ENCODE results near the gene UNC79. TPM values are rescaled to one million over a fixed set of nuclear protein-coding genes. Genes with fewer than 3 reads are reported as not detected.

Gene UNC79
- total and polyA plus RNA-seq, 7 experiments from 2014 or later, result 0.05 to 0.15 (median 0.08) TPM; not detected in 3

DNA sequence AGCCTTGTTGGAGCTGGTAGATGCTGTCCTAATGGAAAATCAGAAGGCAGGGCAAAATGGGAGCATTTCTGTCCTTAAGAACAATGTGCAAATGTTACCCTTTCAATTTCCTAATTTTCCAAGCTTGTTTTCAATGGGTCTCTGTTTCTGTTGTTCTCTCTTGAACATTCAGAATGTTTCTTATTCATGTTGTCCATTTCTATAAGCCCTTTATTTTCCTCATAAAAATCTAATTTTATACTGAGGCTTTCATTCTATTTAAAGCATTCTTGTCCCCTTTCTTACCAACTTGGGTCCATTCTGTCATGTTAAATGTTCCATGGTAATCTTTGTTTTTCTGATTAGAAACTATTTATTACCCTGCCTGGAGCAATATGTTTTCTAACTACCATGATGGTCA lies 232.6 kb downstream of the UNC79 start:
- no peak overlapping the region for H3K4me3 ChIP-seq (ENCODE audit: low read length)
- no peaks in the 10 kb centered on the region for H3K36me3 ChIP-seq (ENCODE audit: control insufficient read depth in 2 of 3, insufficient read depth in 3 of 3, low read length in 3 of 3)
- Mint-ChIP-seq H3K4me3 (no peak overlapping the region), H3K27me3 (peaks cover 5 to 52% (median 32%) of the 10 kb centered on the region in 5 donors), H3K36me3 (peaks cover 0 to 13% (median 0%) of the 10 kb centered on the region in 5 donors), H3K27ac (no peak overlapping the region), H3K9me3 (peaks cover 3 to 52% (median 21%) of the 10 kb centered on the region in 11 donors), H3K4me1 (no peaks in the 10 kb centered on the region)
- ChIA-PET CTCF (no interaction called here), POLR2A (no interaction called here)
- intact Hi-C loops (cut with micrococcal nuclease), result no loop called here
- no peaks in the 10 kb centered on the region for H3K27me3 ChIP-seq (ENCODE audit: control insufficient read depth in 2 of 2, insufficient read depth in 2 of 2, low read length in 2 of 2)
- H3K4me1 ChIP-seq (ENCODE audit: control insufficient read depth in 2 of 2, insufficient read depth in 2 of 2, low read length in 2 of 2), result no peaks in the 10 kb centered on the region
- DNase-seq (no peak), ATAC-seq (no peak)
- no peak overlapping the region for H3K27ac ChIP-seq (ENCODE audit: low read depth, low read length)
- peaks cover 0 to 14% (median 0%) of the 10 kb centered on the region in 3 experiments for H3K9me3 ChIP-seq (ENCODE audit: control insufficient read depth in 2 of 3, low read length in 3 of 3)

DNA sequence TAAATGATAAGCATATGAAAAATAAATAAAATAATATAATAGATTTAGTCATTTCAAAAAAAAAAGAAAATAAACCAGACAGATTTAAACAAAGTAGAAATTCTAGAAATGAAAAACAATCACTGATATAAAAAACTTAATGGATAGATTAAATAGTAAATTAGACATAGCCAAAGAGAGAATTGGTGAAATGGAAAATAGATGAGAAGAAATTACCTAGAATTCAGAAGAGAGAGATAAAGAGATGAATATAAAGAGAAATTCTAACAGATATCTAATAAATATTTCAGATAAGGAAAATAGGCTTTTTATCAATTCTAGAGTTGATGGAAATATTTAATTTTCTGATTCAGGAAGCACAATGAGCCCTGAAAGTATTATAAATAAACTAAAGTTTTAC lies 234.4 kb downstream of the UNC79 start:
- CTCF ChIA-PET, result no interaction called here
- no peaks in the 10 kb centered on the region for H3K4me1 Mint-ChIP-seq
- DNase-seq (no peak), ATAC-seq (no peak)
- peaks cover 3 to 52% (median 21%) of the 10 kb centered on the region in 11 donors for H3K9me3 Mint-ChIP-seq
- POLR2A ChIA-PET, result no interaction called here
- Histone ChIP-seq H3K27ac (ENCODE audit: low read depth, low read length) (no peak overlapping the region), H3K36me3 (ENCODE audit: control insufficient read depth in 2 of 3, insufficient read depth in 3 of 3, low read length in 3 of 3) (no peaks in the 10 kb centered on the region), H3K27me3 (ENCODE audit: control insufficient read depth in 2 of 2, insufficient read depth in 2 of 2, low read length in 2 of 2) (no peaks in the 10 kb centered on the region), H3K4me3 (ENCODE audit: low read length) (no peak overlapping the region), H3K9me3 (ENCODE audit: control insufficient read depth in 2 of 3, low read length in 3 of 3) (peaks cover 0 to 14% (median 0%) of the 10 kb centered on the region in 3 experiments), H3K4me1 (ENCODE audit: control insufficient read depth in 2 of 2, insufficient read depth in 2 of 2, low read length in 2 of 2) (no peaks in the 10 kb centered on the region)
- no peak overlapping the region for H3K27ac Mint-ChIP-seq
- peaks cover 3 to 39% (median 32%) of the 10 kb centered on the region in 5 donors for H3K27me3 Mint-ChIP-seq
- H3K36me3 Mint-ChIP-seq, result peaks cover 0 to 13% (median 0%) of the 10 kb centered on the region in 5 donors
- no peak overlapping the region for H3K4me3 Mint-ChIP-seq
- intact Hi-C loops (cut with micrococcal nuclease), result no loop called here

DNA sequence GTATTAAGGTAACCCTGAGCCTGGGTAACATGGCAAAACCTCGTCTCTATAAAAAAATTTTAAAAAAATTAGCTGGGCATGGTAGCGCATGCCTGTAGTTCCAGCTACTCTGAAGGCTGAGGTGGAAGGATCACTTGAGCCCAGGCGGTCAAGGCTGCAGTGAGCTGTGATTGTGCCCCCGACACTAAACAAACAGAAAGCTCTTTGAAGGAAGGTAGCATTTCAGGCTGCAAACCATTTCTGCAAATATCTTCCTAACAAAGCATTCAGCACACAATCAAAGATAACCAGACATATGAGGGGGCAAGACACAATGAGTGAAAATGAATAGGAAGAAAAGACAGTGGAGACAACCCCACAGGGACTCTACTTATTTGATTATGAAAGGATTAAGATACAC lies 238.9 kb downstream of the UNC79 start:
- H3K4me1 ChIP-seq (ENCODE audit: control insufficient read depth in 2 of 2, insufficient read depth in 2 of 2, low read length in 2 of 2), result no peaks in the 10 kb centered on the region
- no peaks in the 10 kb centered on the region for H3K36me3 ChIP-seq (ENCODE audit: control insufficient read depth in 2 of 3, insufficient read depth in 3 of 3, low read length in 3 of 3)
- H3K27me3 ChIP-seq (ENCODE audit: control insufficient read depth in 2 of 2, insufficient read depth in 2 of 2, low read length in 2 of 2), result no peaks in the 10 kb centered on the region
- peaks cover 2 to 35% (median 16%) of the 10 kb centered on the region in 11 donors for H3K9me3 Mint-ChIP-seq
- H3K27ac Mint-ChIP-seq, result no peak overlapping the region
- no peak overlapping the region for H3K27ac ChIP-seq (ENCODE audit: low read depth, low read length)
- H3K4me3 ChIP-seq (ENCODE audit: low read length), result no peak overlapping the region
- CTCF ChIA-PET, result no interaction called here
- POLR2A ChIA-PET, result no interaction called here
- H3K4me1 Mint-ChIP-seq, result peaks cover 0 to 2% (median 0%) of the 10 kb centered on the region in 7 donors
- intact Hi-C loops (cut with micrococcal nuclease), result no loop called here
- H3K27me3 Mint-ChIP-seq, result peaks cover 15 to 59% (median 41%) of the 10 kb centered on the region in 5 donors
- peaks cover 0 to 10% (median 0%) of the 10 kb centered on the region in 5 donors for H3K36me3 Mint-ChIP-seq
- ATAC-seq (no peak), DNase-seq (no peak)
- H3K4me3 Mint-ChIP-seq, result no peak overlapping the region
- H3K9me3 ChIP-seq (ENCODE audit: control insufficient read depth in 2 of 3, low read length in 3 of 3), result peaks cover 0 to 6% (median 0%) of the 10 kb centered on the region in 3 experiments

DNA sequence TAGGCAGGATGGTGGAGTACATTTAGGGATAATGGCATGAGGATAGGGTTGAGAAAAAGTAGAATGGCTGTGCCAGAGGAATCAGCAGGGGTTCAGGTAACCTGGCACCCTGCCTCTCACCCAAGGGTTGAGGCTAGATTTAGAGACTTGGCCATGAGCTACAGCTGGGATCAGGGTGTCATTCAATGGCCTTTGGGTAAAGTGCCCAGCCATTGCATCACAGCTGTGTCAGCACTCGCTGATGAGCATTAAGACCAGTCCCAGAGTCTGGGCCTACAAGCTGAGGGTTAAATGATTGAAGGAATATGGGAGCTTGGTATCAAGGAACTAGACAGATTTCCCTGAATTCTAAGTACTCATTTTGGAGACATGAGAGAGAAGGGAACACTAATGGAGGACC lies 243.6 kb downstream of the UNC79 start:
- Histone ChIP-seq H3K4me1 (ENCODE audit: control insufficient read depth in 2 of 2, insufficient read depth in 2 of 2, low read length in 2 of 2) (no peaks in the 10 kb centered on the region), H3K4me3 (ENCODE audit: low read length) (no peak overlapping the region), H3K36me3 (ENCODE audit: control insufficient read depth in 2 of 3, insufficient read depth in 3 of 3, low read length in 3 of 3) (no peaks in the 10 kb centered on the region), H3K27me3 (ENCODE audit: control insufficient read depth in 2 of 2, insufficient read depth in 2 of 2, low read length in 2 of 2) (no peaks in the 10 kb centered on the region), H3K27ac (ENCODE audit: low read depth, low read length) (no peak overlapping the region), H3K9me3 (ENCODE audit: control insufficient read depth in 2 of 3, low read length in 3 of 3) (no peaks in the 10 kb centered on the region)
- CTCF ChIA-PET, result no interaction called here
- Mint-ChIP-seq H3K27me3 (peaks cover 12 to 40% (median 31%) of the 10 kb centered on the region in 5 donors), H3K4me3 (no peak overlapping the region), H3K9me3 (peaks cover 0 to 1% (median 0%) of the 10 kb centered on the region in 11 donors), H3K36me3 (no peaks in the 10 kb centered on the region), H3K4me1 (peaks cover 0 to 2% (median 0%) of the 10 kb centered on the region in 7 donors), H3K27ac (no peak overlapping the region)
- POLR2A ChIA-PET, result no interaction called here
- intact Hi-C loops (cut with micrococcal nuclease), result no loop called here
- no peak for DNase-seq
- no peak for ATAC-seq

DNA sequence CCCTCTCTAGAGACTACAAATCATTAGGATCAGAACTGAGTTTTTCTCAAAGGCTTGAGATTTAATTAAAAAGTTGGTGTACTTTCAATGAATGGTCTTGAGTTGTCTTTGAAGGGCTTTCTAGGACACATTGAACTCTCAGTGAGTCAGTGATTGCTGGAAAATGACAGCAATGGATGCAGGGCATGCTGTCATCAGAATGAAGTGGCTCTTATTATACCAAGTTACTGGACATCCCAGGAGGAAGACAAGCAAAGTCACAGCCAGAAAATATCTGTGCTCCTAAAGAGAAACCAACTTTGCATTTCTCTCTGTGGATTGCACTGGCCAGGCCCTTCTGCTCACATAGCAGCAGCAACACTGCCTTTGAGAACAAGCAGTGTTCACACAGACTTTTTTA lies 244.9 kb downstream of the UNC79 start:
- no peak for DNase-seq
- H3K27me3 Mint-ChIP-seq, result peaks cover 12 to 34% (median 30%) of the 10 kb centered on the region in 5 donors
- Histone ChIP-seq H3K36me3 (ENCODE audit: control insufficient read depth in 2 of 3, insufficient read depth in 3 of 3, low read length in 3 of 3) (no peaks in the 10 kb centered on the region), H3K9me3 (ENCODE audit: control insufficient read depth in 2 of 3, low read length in 3 of 3) (no peaks in the 10 kb centered on the region), H3K27ac (ENCODE audit: low read depth, low read length) (no peak overlapping the region), H3K4me3 (ENCODE audit: low read length) (no peak overlapping the region), H3K4me1 (ENCODE audit: control insufficient read depth in 2 of 2, insufficient read depth in 2 of 2, low read length in 2 of 2) (no peaks in the 10 kb centered on the region), H3K27me3 (ENCODE audit: control insufficient read depth in 2 of 2, insufficient read depth in 2 of 2, low read length in 2 of 2) (no peaks in the 10 kb centered on the region)
- H3K27ac Mint-ChIP-seq, result no peak overlapping the region
- H3K4me3 Mint-ChIP-seq, result no peak overlapping the region
- ChIA-PET CTCF (interaction anchor here (0.7 kb wide), 1 partner anchor 24 kb away, joined by 4 read pairs; no protein-coding TSS in a partner anchor), POLR2A (no interaction called here)
- H3K4me1 Mint-ChIP-seq, result peaks cover 0 to 2% (median 0%) of the 10 kb centered on the region in 7 donors
- no peaks in the 10 kb centered on the region for H3K36me3 Mint-ChIP-seq
- intact Hi-C loops (cut with micrococcal nuclease), result no loop called here
- peaks cover 0 to 1% (median 0%) of the 10 kb centered on the region in 11 donors for H3K9me3 Mint-ChIP-seq
- no peak for ATAC-seq

DNA sequence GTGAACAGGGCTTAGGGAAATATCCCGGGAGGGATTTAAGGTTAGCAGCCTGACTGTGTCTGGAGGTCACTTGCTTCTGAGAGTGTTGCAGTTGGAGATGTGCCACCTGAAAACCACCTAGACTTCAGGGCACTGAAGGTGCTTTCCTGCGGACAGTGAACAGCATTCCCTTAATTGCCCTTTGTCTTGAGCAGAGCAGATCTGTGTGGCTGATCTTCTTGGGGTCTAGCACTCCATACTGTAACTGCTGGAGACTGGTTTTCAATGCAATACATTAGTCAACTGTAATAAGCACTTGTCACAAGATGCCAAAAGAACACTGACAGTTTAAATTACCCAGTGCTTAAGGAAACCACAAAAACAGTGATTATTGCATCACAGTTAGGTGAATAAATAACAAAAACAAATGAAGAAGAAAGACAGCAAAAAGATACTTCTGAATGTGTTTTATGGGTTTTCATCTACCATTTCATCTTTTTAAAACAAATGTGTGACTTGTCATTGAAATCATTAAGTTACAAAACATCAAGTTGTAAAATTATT lies 245.7 kb downstream of the UNC79 start:
- ChIA-PET POLR2A (no interaction called here), CTCF (no interaction called here)
- peaks cover 0 to 2% (median 0%) of the 10 kb centered on the region in 7 donors for H3K4me1 Mint-ChIP-seq
- H3K36me3 Mint-ChIP-seq, result no peaks in the 10 kb centered on the region
- no peak for DNase-seq
- H3K4me3 ChIP-seq (ENCODE audit: low read length), result no peak overlapping the region
- no peak overlapping the region for H3K27ac Mint-ChIP-seq
- H3K9me3 ChIP-seq (ENCODE audit: control insufficient read depth in 2 of 3, low read length in 3 of 3), result no peaks in the 10 kb centered on the region
- no peaks in the 10 kb centered on the region for H3K36me3 ChIP-seq (ENCODE audit: control insufficient read depth in 2 of 3, insufficient read depth in 3 of 3, low read length in 3 of 3)
- H3K27ac ChIP-seq (ENCODE audit: low read depth, low read length), result no peak overlapping the region
- intact Hi-C loops (cut with micrococcal nuclease), result no loop called here
- H3K4me3 Mint-ChIP-seq, result no peak overlapping the region
- peaks cover 14 to 29% (median 29%) of the 10 kb centered on the region in 5 donors for H3K27me3 Mint-ChIP-seq
- no peaks in the 10 kb centered on the region for H3K4me1 ChIP-seq (ENCODE audit: control insufficient read depth in 2 of 2, insufficient read depth in 2 of 2, low read length in 2 of 2)
- ATAC-seq, result no peak
- H3K27me3 ChIP-seq (ENCODE audit: control insufficient read depth in 2 of 2, insufficient read depth in 2 of 2, low read length in 2 of 2), result no peaks in the 10 kb centered on the region
- peaks cover 0 to 1% (median 0%) of the 10 kb centered on the region in 11 donors for H3K9me3 Mint-ChIP-seq

DNA sequence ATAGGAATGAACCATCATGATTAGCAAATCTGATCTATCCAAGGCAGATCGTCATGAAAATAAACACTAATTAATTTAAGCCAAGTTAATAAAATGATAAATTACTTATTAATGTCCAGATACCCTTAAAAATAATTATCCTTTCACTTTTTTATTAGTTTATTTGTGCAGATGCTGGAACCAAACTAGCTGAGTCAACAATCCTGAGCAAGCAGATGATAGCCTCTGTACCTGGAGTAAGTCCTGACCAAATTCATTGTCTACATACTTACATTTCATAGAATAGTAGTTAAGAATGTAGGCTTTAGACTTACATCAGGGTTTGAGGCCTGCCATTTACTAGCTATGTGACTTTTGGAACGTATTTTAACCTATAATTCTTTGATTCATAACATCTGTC lies 251.7 kb downstream of the UNC79 start:
- Mint-ChIP-seq H3K9me3 (no peaks in the 10 kb centered on the region), H3K27ac (no peak overlapping the region), H3K27me3 (peaks cover 17 to 35% (median 30%) of the 10 kb centered on the region in 5 donors), H3K4me1 (no peaks in the 10 kb centered on the region), H3K4me3 (no peak overlapping the region), H3K36me3 (no peaks in the 10 kb centered on the region)
- no peak for DNase-seq
- no peaks in the 10 kb centered on the region for H3K9me3 ChIP-seq (ENCODE audit: control insufficient read depth in 2 of 3, low read length in 3 of 3)
- no peaks in the 10 kb centered on the region for H3K36me3 ChIP-seq (ENCODE audit: control insufficient read depth in 2 of 3, insufficient read depth in 3 of 3, low read length in 3 of 3)
- POLR2A ChIA-PET, result no interaction called here
- CTCF ChIA-PET, result no interaction called here
- H3K4me3 ChIP-seq (ENCODE audit: low read length), result no peak overlapping the region
- H3K27me3 ChIP-seq (ENCODE audit: control insufficient read depth in 2 of 2, insufficient read depth in 2 of 2, low read length in 2 of 2), result no peaks in the 10 kb centered on the region
- no peak for ATAC-seq
- H3K27ac ChIP-seq (ENCODE audit: low read depth, low read length), result no peak overlapping the region
- no peaks in the 10 kb centered on the region for H3K4me1 ChIP-seq (ENCODE audit: control insufficient read depth in 2 of 2, insufficient read depth in 2 of 2, low read length in 2 of 2)
- intact Hi-C loops (cut with micrococcal nuclease), result no loop called here
